ENCODE measurements around the gene UBR1. TPM values are rescaled to one million over a fixed set of nuclear protein-coding genes. Genes with fewer than 3 reads are reported as not detected.

UBR1 gene
- total RNA-seq, 1 experiment from 2014 or later: 22.2 TPM

DNA sequence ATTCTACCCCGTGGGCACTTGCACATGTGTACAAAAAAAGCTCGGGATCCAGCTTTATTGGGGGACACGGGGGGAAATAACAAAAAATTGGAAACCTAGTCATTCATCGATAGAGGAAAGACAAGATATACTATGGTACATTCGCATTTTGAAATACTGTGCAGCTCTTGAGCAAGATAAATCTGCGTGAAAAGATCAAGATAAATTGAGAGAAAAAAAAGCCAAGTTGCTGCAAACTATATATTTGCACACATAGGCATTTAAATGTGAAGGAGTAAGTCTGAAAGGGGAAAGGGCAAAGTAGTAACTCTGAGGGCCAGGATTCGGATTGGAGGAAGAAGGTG is 620 bp upstream of the UBR1 start:
- Histone ChIP-seq H3K14ac (ENCODE audit: insufficient read depth, low read length) (no peak overlapping the region), H3K27ac (ENCODE audit: insufficient read length, low read depth, low read length) (no peak overlapping the region), H3K9me3 (ENCODE audit: control insufficient read depth, low read depth, low read length) (no peaks in the 10 kb centered on the region), H2BK15ac (ENCODE audit: low read depth, low read length) (no peak overlapping the region), H2BK5ac (ENCODE audit: insufficient read length, low read length) (no peak overlapping the region), H4K20me1 (ENCODE audit: control insufficient read depth, insufficient read depth, insufficient read length) (no peaks in the 10 kb centered on the region), H3K4ac (ENCODE audit: low read depth, low read length) (no peak overlapping the region), H2AK5ac (ENCODE audit: insufficient read length, low read length) (no peak overlapping the region), H4K8ac (replicated peaks; ENCODE audit: insufficient read length, low read depth, low read length) (no peak overlapping the region), H3K4me2 (ENCODE audit: insufficient read depth, insufficient read length, low read length) (peak overlapping the region; percentile 99), H3K56ac (ENCODE audit: insufficient read length, low read depth, low read length) (no peak overlapping the region), H3K18ac (ENCODE audit: insufficient read length, low read depth, low read length) (peak overlapping the region; percentile 42), H4K91ac (ENCODE audit: insufficient read length, low read depth, low read length) (no peak overlapping the region), H3K4me1 (ENCODE audit: insufficient read depth, low read length) (no peaks in the 10 kb centered on the region), H3K23ac (ENCODE audit: insufficient read length, low read depth, low read length) (no peak overlapping the region), H2BK120ac (ENCODE audit: low read depth, low read length, poor library complexity, severe bottlenecking) (no peak overlapping the region), H3K27me3 (ENCODE audit: insufficient read depth, low read length) (no peaks in the 10 kb centered on the region), H3K9ac (ENCODE audit: extremely low read depth, insufficient read length, low read length) (peak overlapping the region; percentile 79), H3K23me2 (ENCODE audit: insufficient read length, low read depth, low read length, poor library complexity, severe bottlenecking) (peaks cover 8% of the 10 kb centered on the region), H2AFZ (ENCODE audit: low read length) (peak overlapping the region; percentile 61), H3T11ph (ENCODE audit: low read length) (no peak overlapping the region), H2BK12ac (ENCODE audit: insufficient read length, low read depth, low read length) (no peak overlapping the region), H4K5ac (ENCODE audit: insufficient read length, low read depth, low read length) (no peak overlapping the region), H3K79me2 (ENCODE audit: insufficient read depth, low read length) (peaks cover 1% of the 10 kb centered on the region; the same call in 1 of the 2 replicates), H2BK20ac (ENCODE audit: low read depth, low read length, poor library complexity, severe bottlenecking) (no peak overlapping the region), H3K79me1 (ENCODE audit: insufficient read depth, low read depth, low read length, poor library complexity, severe bottlenecking) (peaks cover 9% of the 10 kb centered on the region)
- peaks cover 6% of the 10 kb centered on the region for H3K27me3 Mint-ChIP-seq (ENCODE audit: low read depth)
- DNase-seq: no peak
- no peak for TF ChIP-seq CTCF (conservative IDR thresholded peaks at IDR 0.05)
- no CpG with 5 or more reads among the region's 7 CpGs for WGBS (ENCODE audit: extremely low coverage, insufficient read length, low lambda C conversion rate)
- H3K4me1 Mint-ChIP-seq: peaks cover 11 to 13% of the 10 kb centered on the region in 2 experiments
- H3K9me3 Mint-ChIP-seq: no peaks in the 10 kb centered on the region
- peak overlapping the region; percentile 94 to 98 for H3K4me3 Mint-ChIP-seq
- H3K27ac Mint-ChIP-seq: peak overlapping the region; percentile 34 to 98 (median 96); a peak in 4 of 7 replicates
- H3K36me3 Mint-ChIP-seq (ENCODE audit: insufficient read depth in 1 of 3, low read depth in 3 of 3): peaks cover 2 to 10% (median 9%) of the 10 kb centered on the region in 3 experiments; a peak in 4 of 7 replicates
